ENCODE measurements around the gene RDH14. TPM values are rescaled to one million over a fixed set of nuclear protein-coding genes. Genes with fewer than 3 reads are reported as not detected.

The RDH14 gene
- total and polyA plus RNA-seq, 10 of the 15 experiments (the other 5 are each of a cell fraction or from before 2014, with no cell fraction given) = 15.5 to 33.4 (median 22.8) TPM

DNA sequence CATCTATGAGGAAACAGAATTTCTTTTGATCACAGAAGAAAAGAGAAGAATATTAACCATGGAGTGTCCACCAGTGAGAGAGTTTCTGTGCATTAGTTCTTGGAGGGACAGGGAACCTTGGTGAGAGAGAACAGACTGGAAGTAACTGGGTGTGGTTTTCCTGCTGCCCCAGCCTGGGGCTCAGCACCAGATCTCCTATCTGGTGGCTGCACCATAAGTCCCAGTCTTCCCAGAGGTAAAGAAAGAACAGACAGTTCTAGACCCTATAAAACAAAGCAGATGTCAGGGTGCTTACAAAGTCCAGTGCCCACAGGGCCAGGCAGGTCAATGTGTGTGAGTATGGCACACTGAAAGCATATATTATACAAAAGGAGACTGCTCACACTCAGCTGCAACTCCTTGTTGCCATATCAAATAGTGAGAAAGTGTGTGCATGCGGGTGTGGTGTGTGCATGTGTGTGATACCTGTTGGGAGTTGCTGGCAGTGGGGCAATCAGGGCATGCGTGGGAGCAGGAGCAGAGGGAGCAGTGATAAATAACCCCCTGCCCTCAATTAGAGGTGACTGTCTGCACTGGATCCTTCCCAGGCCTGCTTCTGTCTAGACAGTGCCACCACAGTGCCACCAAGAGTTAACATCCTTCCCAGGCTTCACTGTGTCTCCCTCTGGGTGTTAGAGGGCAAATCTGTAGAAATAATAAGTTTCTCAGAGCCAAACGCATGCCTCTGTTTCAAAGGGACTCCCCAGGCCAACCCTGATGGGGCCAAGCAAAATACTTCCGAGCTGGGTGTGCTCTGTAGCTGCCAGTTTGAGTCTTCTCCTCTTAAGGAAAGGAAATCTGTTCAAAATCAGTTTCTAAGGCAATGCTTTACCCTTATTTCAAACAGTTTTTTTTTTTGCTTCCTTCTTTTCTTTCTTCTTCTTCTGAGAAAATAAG is 45.7 kb downstream of the RDH14 start:
- BruUV-seq (replicated peaks) = no TSS peak
- in situ Hi-C loops (cut with MboI) = no loop called here
- no peak for ATAC-seq

More for the DNA sequence above, 45.7 kb downstream of the RDH14 start:
- TF ChIP-seq ESRRA (IDR thresholded peaks at IDR 0.05; ENCODE audit: low read length) = no peak
- TF ChIP-seq SIN3A (IDR thresholded peaks at IDR 0.05; ENCODE audit: low read depth, low read length) = no peak
- TF ChIP-seq, protein P1, sequence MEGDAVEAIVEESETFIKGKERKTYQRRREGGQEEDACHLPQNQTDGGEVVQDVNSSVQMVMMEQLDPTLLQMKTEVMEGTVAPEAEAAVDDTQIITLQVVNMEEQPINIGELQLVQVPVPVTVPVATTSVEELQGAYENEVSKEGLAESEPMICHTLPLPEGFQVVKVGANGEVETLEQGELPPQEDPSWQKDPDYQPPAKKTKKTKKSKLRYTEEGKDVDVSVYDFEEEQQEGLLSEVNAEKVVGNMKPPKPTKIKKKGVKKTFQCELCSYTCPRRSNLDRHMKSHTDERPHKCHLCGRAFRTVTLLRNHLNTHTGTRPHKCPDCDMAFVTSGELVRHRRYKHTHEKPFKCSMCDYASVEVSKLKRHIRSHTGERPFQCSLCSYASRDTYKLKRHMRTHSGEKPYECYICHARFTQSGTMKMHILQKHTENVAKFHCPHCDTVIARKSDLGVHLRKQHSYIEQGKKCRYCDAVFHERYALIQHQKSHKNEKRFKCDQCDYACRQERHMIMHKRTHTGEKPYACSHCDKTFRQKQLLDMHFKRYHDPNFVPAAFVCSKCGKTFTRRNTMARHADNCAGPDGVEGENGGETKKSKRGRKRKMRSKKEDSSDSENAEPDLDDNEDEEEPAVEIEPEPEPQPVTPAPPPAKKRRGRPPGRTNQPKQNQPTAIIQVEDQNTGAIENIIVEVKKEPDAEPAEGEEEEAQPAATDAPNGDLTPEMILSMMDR (IDR thresholded peaks at IDR 0.05 in 2 of 3, conservative IDR thresholded peaks at IDR 0.05 in 1 of 3; ENCODE audit: control insufficient read depth in 2 of 3, extremely low read depth in 1 of 3, insufficient read depth in 1 of 3, low read depth in 3 of 3, low read length in 3 of 3) = no peak
- TF ChIP-seq, protein P2, sequence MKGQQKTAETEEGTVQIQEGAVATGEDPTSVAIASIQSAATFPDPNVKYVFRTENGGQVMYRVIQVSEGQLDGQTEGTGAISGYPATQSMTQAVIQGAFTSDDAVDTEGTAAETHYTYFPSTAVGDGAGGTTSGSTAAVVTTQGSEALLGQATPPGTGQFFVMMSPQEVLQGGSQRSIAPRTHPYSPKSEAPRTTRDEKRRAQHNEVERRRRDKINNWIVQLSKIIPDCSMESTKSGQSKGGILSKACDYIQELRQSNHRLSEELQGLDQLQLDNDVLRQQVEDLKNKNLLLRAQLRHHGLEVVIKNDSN (IDR thresholded peaks at IDR 0.05; ENCODE audit: borderline replicate concordance, extremely low read length, insufficient read depth, low read depth, low read length) = no peak
- TF ChIP-seq SP1 (IDR thresholded peaks at IDR 0.05; ENCODE audit: low read depth, low read length) = no peak
- no peak for TF ChIP-seq CREB1 (IDR thresholded peaks at IDR 0.05; ENCODE audit: low read depth)
- TF ChIP-seq SREBF1 (IDR thresholded peaks at IDR 0.05; ENCODE audit: low read length) = no peak
- no peak for TF ChIP-seq KDM1A (IDR thresholded peaks at IDR 0.05; ENCODE audit: borderline replicate concordance)
- no peak for TF ChIP-seq ZNF217 (IDR thresholded peaks at IDR 0.05)
- TF ChIP-seq KLF5 (IDR thresholded peaks at IDR 0.05; ENCODE audit: partially characterized antibody) = no peak
- TF ChIP-seq ZSCAN29 (IDR thresholded peaks at IDR 0.05) = no peak
- TF ChIP-seq IKZF2 (IDR thresholded peaks at IDR 0.05) = no peak
- TF ChIP-seq MTA3 (IDR thresholded peaks at IDR 0.05; ENCODE audit: borderline replicate concordance, low read length) = no peak
- no peak for TF ChIP-seq LARP7 (IDR thresholded peaks at IDR 0.05)
- TF ChIP-seq, protein P3, sequence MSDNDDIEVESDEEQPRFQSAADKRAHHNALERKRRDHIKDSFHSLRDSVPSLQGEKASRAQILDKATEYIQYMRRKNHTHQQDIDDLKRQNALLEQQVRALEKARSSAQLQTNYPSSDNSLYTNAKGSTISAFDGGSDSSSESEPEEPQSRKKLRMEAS (IDR thresholded peaks at IDR 0.05; ENCODE audit: low read depth, low read length) = no peak
- TF ChIP-seq, protein P4, sequence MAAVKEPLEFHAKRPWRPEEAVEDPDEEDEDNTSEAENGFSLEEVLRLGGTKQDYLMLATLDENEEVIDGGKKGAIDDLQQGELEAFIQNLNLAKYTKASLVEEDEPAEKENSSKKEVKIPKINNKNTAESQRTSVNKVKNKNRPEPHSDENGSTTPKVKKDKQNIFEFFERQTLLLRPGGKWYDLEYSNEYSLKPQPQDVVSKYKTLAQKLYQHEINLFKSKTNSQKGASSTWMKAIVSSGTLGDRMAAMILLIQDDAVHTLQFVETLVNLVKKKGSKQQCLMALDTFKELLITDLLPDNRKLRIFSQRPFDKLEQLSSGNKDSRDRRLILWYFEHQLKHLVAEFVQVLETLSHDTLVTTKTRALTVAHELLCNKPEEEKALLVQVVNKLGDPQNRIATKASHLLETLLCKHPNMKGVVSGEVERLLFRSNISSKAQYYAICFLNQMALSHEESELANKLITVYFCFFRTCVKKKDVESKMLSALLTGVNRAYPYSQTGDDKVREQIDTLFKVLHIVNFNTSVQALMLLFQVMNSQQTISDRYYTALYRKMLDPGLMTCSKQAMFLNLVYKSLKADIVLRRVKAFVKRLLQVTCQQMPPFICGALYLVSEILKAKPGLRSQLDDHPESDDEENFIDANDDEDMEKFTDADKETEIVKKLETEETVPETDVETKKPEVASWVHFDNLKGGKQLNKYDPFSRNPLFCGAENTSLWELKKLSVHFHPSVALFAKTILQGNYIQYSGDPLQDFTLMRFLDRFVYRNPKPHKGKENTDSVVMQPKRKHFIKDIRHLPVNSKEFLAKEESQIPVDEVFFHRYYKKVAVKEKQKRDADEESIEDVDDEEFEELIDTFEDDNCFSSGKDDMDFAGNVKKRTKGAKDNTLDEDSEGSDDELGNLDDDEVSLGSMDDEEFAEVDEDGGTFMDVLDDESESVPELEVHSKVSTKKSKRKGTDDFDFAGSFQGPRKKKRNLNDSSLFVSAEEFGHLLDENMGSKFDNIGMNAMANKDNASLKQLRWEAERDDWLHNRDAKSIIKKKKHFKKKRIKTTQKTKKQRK (IDR thresholded peaks at IDR 0.05; ENCODE audit: low read depth, low read length) = no peak
- no peak overlapping the region for H2AFZ ChIP-seq (ENCODE audit: control insufficient read depth, low read depth, low read length)
- H3K4me1 ChIP-seq (ENCODE audit: control insufficient read depth, insufficient read depth, low read length) = no peaks in the 10 kb centered on the region
- intact Hi-C loops (cut with micrococcal nuclease; ENCODE audit: unreplicated experiment) = no loop called here
- RAD21 ChIA-PET (ENCODE audit: unreplicated experiment) = interaction anchor here (0.7 kb wide), 1 partner anchor 172 kb away, joined by 3 read pairs; no protein-coding TSS in a partner anchor
- H3K79me2 ChIP-seq (ENCODE audit: control insufficient read depth, insufficient read depth, low read length) = no peaks in the 10 kb centered on the region
- no peaks in the 10 kb centered on the region for H3K36me3 ChIP-seq (ENCODE audit: control insufficient read depth in 2 of 2, insufficient read depth in 2 of 2, low read length in 1 of 2)
- WGBS (ENCODE audit: insufficient coverage, insufficient replicate concordance, low lambda C conversion rate, missing lambda C conversion rate) = 4% methylated on average over 4 of the region's 4 CpGs
- SMC1A ChIA-PET (ENCODE audit: uncharacterized antibody, unreplicated experiment) = interaction anchor here (1.2 kb wide), 1 partner anchor 12 kb away, joined by 3 read pairs; no protein-coding TSS in a partner anchor
- POLR2A ChIA-PET = interaction anchor here (0.7 kb wide), 1 partner anchor 70 kb away, joined by 3 read pairs; no protein-coding TSS in a partner anchor
- H4K20me1 ChIP-seq (ENCODE audit: control insufficient read depth, insufficient read depth) = no peaks in the 10 kb centered on the region
- DNase-seq (ENCODE audit: low read depth, low spot score) = no peak
- H3K27me3 ChIP-seq (replicated peaks in 1 of 2; ENCODE audit: control insufficient read depth in 2 of 2, insufficient read depth in 2 of 2, low read length in 1 of 2) = no peaks in the 10 kb centered on the region
- no peak overlapping the region for H3K4me2 ChIP-seq (ENCODE audit: control insufficient read depth, insufficient read depth)
- no peaks in the 10 kb centered on the region for H3K9me3 ChIP-seq (replicated peaks; ENCODE audit: control insufficient read depth, insufficient read depth, low read length)
- no peak overlapping the region for H3K9ac ChIP-seq (ENCODE audit: control insufficient read depth, insufficient read depth, low read length)
- CTCF ChIA-PET = no interaction called here
- no peak overlapping the region for H3K27ac ChIP-seq (ENCODE audit: control insufficient read depth, insufficient read depth)
- no peak overlapping the region for H3K4me3 ChIP-seq
- FAIRE-seq = no peak
